ENCODE data around the gene MYH1.

MYH1 gene

GRCh38 chr17:10477701-10478100 is 40.6 kb downstream of the MYH1 start:
- no peak for FAIRE-seq

GRCh38 chr17:10474536-10474935 is 43.8 kb downstream of the MYH1 start:
- FAIRE-seq: no peak

DNA sequence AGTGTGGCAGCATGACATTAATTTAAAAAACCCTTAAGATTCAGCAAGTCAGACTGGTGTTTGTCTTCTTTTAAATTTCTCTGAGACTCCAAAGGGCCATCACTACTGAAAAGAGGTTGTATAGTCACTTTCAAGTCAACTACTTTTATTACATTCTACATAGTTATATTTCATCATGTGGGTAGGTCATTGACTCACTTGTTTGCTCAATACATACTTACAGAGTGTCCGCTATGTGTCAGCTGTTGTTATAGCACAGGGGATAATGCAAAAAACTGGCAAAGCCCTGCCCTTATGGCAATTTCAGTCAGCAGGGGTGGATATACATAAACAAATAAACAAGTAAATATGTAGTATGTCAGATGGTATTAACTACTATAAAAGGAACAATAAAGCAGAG is 46.5 kb downstream of the MYH1 start:
- no peak for FAIRE-seq

- FAIRE-seq: no peak
Measured at GRCh38 chr17:10469459-10469858, 48.9 kb downstream of the MYH1 start, which contains the start of gene MYH4. Gene MYH4 (minus strand): TSS chr17:10469559. CDS start chr17:10466745, 2,814 bp downstream.

- FAIRE-seq: no peak
Measured at GRCh38 chr17:10463402-10463801, 54.9 kb downstream of the MYH1 start.

- FAIRE-seq: no peak
Measured at GRCh38 chr17:10460062-10460461, 58.3 kb downstream of the MYH1 start.

- no peak for FAIRE-seq
Measured at GRCh38 chr17:10458701-10459100, 59.6 kb downstream of the MYH1 start.

GRCh38 chr17:10457952-10458351 is 60.4 kb downstream of the MYH1 start:
- no peak for FAIRE-seq

GRCh38 chr17:10447026-10447931 is 71.1 kb downstream of the MYH1 start:
- FAIRE-seq: no peak

Measured in TTC549 (cell line).